SH-SY5Y (cell line): ENCODE results near the gene PCDH9.

Source experiments
- GATA2 ChIP-seq: IDR thresholded peaks from 2 replicates; pipeline ENCODE4 v1.6.1; 2011; ENCODE audit warnings: mild to moderate bottlenecking, low read depth, low read length
- GATA3 ChIP-seq: IDR thresholded peaks from 2 replicates; pipeline ENCODE4 v1.6.1; 2011; ENCODE audit warnings: low read depth, mild to moderate bottlenecking, low read length, moderate library complexity

DNA sequence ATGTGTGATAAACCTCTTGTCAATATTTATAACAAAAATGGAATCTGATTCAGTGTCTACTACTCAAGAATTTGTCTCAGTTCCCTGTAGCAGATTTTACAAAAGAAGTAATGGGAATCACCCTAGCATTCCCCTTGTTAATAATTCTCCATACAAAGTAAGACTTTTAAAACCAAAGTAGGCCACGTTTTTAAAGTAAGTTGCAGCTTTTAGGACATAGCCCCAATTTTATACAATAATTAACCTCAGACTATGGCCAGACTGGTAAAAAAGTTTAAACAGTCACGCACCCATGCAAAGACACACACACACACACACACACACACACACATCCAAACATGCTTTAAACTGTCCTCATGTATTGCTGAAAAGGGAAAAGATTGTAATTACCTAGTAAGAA lies 589.9 kb downstream of the PCDH9 start:
- TF ChIP-seq GATA2 (no peak), GATA3 (no peak)
